ENCODE measurements around the gene RUVBL2.

The RUVBL2 gene

DNA sequence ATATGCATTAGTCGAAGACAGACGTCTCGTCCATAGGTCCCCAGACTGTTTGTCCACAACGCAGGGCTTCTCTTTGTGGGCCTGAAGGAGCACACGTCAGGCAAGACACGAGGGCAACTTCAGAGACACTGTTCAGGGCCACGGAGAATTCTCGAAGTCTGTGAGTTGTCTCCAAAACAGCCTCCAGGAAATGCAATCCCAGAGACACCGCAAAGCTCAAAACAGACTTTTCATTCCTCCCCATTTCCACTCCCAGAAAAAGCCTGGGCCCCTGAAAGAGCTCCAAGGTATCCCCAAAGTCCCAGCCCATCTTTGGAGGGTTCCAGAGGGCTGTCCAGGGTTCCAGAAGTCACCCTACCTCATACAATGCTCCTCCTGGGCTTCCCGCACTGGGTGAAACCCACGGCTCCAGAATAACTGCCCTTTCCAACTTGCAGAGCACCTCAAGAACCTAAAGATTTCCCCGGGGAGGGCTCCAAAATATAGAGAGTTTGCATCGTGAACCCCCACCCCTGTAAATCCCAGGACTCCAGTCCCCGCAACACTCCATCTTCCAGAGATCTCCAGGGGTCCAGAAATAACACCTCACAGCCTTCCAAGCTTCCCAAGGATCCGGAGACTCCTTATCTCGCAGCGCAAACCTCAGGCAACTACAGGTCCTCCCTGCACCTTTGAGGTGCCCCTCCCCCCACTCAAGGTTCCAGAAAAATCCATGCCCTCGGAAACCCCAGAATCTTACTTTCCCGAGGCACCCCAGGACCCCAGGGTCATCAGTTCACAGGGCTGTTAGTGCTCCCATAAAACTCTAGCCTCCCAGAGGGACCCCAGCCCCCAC, 29.3 kb upstream of the RUVBL2 start:
- no peak for DNase-seq

DNA sequence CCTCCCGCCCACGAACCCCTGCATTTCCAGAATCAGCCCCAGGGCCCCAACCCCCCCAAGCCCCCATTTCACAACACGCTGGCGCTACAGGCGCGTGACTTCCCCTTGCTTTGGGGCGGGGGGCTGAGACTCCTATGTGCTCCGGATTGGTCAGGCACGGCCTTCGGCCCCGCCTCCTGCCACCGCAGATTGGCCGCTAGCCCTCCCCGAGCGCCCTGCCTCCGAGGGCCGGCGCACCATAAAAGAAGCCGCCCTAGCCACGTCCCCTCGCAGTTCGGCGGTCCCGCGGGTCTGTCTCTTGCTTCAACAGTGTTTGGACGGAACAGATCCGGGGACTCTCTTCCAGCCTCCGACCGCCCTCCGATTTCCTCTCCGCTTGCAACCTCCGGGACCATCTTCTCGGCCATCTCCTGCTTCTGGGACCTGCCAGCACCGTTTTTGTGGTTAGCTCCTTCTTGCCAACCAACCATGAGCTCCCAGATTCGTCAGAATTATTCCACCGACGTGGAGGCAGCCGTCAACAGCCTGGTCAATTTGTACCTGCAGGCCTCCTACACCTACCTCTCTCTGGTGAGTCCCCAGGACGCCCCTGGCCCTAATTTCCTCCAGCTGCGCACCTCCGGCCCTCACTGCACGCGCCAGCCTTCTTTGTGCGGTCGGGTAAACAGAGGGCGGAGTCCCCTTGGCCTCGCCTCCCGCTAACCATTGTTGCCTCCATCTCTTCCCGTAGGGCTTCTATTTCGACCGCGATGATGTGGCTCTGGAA, 28.5 kb upstream of the RUVBL2 start, which contains the start of gene FTL:
TSS of gene FTL (plus strand) at position 270 of the 766 bp plus-strand sequence. CDS start at position 469, 199 bp downstream.
- peak; percentile 99 for DNase-seq

DNA sequence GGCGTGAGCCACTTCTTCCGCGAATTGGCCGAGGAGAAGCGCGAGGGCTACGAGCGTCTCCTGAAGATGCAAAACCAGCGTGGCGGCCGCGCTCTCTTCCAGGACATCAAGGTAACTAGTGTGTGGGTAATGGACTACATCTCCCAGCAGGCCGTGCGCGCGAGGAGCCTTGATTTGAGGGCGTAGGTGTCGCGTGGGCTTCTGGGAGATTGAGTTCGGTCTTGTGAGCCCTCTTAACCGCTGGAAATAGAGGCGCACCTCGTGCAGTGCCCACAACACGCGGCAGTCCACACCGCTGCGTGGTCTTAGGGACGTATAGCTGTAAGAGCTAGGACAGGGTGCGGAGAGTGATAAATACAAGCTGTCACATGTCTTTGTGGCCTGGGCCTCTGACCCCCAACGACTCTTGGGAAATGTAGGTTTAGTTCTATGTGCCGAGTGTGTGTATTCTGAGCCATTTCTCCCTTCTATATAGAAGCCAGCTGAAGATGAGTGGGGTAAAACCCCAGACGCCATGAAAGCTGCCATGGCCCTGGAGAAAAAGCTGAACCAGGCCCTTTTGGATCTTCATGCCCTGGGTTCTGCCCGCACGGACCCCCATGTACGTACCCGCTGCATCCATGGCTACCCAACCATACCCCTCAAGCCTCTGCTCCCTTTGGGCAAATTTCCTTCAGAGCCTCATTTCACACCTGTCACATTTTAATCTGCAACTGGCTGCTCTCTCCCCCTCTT, 27.7 kb upstream of the RUVBL2 start:
- DNase-seq, result peak; percentile 94

DNA sequence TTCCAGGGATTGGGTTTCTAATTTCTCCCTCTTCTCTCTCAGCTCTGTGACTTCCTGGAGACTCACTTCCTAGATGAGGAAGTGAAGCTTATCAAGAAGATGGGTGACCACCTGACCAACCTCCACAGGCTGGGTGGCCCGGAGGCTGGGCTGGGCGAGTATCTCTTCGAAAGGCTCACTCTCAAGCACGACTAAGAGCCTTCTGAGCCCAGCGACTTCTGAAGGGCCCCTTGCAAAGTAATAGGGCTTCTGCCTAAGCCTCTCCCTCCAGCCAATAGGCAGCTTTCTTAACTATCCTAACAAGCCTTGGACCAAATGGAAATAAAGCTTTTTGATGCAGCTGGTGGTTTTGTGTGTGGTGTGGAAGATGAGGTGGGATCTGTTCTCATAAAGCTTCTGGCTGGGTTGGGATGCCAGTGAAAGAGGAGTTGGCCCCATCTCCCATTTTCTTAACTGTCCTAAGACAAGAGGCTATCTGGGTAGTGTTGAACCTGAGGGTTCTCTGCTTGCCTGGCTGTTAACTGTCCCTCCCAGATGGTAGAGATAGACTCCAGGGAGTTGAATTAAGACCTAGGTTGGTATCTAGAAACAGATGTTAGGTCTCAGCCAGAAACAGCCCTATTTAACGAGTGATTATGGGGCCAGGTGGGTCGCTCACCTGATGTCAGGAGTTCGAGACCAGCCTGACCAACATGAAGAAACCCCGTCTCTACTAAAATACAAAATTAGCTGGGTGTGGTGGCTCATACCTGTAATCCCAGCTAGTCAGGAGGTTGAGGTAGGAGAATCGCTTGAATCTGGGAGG, 26.9 kb upstream of the RUVBL2 start:
- peak; percentile 66 for DNase-seq

DNA sequence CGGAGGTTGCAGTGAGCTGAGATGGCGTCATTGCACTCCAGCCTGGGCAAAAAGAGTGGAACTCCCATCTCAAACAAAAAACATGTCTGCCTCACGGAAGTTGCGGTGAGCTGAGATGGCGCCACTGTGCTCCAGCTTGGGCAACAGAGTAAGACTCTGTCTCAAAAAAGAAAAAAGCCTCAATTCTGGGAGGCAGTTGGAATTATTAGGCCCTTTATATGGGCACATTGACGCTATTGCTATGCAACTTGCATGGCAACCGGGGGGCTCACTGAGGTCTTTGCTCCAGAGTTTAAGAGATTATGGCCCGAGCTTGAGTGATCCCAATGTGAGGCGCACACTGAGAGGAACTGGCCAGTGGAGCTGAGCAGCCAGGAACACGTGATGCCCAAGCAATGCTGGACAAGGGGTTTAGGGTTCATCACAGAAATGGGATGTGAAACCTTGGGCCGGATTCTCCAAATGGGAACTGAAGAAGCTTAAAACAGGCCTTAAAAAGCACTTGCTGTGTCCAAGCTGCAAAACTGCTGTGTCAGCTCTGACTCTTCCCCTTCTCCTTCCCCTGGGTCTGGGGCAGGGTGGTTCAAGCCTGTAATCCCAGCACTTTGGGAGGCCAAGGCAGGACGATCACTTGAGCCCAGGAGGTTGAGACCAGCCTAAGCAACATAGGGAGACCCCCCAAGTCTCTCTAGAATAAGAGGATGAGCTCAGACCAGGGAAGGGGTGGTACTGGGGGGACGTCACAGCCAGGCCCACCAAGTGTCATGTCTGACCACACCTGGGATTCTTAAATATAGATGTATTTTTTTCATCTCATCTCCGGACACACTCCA, 26.1 kb upstream of the RUVBL2 start:
- DNase-seq, result peak; percentile 54

DNA sequence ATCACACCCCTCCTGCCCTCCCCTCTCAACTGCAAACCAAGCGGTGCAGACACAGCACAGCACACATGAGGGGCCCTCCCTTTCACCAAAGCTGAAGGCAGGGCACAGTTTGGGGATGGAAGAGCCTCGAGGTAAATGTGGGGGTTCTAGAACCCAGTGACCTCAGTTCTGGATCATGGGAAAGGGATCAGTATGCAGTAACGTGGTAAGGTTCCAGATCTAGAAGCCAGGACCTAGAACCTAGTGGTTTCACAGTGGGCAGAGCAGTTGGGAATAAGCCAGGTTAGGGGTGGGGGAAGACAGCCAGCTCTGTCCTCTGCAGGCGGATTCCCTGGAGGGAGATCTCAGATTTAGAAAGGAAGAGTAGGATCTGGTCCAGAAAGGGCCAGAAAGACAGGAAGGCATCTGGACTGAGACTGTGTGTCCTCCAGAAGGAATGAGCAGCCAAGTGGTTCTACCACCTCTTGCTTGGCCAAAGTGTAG, 25.5 kb upstream of the RUVBL2 start:
- peak; percentile 41 for DNase-seq

DNA sequence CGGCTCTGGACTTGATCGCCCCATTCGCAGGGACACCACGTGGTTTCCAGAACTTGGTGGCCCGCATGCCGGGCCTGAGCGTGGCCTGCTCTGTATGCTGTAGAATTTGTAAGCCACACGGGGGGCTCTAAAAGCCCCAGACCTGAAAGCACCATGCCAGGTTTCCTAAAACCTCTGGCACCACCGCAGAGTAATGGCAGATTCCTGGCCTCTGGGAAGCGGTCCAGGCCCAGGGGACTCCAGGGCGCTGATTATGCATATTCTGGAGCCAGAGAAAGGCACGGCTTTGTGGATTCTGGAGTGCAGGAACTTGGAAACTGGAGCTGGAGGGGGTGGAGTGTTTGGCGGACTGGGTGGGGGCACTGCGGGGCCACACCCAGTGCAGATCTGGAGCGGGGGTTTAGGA, 24.9 kb upstream of the RUVBL2 start:
- no peak for DNase-seq

DNA sequence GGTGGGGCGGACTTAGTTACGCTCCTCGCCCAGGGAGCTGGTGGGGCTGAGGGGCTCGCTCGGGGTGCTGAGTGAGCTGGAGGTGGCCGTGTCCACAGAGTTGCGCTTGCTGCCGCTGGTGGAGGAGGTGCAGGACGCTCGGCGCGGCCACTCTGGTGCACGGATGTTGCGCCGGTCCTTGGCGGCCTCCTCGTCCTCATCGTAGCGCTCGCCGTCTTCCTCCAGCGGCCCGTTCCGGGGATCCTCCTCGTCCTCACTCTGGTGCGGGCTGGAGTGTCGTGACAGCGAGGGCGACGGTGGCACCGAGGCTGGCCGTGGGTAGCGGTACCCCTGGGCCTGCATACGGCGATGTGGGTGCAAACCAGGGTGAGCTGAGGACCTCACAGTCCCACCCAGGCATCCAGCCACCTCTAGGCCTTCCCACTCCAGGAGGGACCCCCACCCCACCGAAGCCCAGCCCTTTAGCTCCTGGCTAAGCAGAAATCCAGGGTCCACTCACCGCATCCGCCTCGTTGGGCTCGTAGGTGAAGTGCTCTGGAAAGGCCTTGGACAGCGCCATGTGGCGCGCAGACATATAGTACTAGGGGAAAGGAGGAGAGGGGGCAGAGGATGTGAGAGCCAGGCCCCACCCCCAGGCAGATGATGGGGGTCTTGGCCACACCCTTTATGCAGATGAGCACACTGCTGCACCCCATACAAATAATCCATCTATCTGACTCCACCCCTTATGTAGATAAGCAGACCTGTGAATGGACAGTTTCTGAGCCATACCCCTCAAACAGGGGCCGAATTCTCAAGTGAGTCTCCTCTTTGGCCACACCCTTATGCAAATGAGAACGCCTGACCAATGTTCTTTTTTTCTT, 24.2 kb upstream of the RUVBL2 start:
- DNase-seq, result peak; percentile 92

DNA sequence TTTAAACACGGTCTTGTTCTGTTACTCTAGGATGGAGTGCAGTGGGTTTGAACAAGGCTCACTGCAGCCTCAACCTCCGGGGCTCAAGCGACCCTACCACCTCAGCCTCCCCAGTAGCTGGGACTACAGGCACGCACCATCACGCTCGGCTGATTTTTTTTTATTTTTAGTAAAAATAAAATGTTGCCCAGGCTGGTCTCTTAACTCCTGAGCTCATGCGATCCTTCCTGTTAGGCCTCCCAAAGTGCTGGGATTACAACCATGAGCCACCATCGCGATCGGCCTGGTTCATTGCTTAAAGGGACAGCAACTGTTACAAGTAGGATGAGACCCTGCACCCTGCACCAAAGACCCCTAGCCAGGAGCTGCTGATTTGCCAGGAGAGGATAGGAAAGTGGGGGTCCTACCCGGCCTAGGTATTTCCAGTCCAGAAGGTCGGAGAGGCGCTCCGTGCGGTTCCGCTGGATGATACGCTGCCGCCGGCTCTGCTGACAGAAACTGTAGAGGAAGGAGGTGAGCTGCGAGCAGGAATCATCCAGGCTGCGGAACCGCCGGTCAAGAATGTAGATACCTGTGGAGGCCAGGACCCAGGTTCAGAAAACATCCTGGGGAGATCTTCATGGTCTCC, 23.4 kb upstream of the RUVBL2 start:
- DNase-seq, result no peak

DNA sequence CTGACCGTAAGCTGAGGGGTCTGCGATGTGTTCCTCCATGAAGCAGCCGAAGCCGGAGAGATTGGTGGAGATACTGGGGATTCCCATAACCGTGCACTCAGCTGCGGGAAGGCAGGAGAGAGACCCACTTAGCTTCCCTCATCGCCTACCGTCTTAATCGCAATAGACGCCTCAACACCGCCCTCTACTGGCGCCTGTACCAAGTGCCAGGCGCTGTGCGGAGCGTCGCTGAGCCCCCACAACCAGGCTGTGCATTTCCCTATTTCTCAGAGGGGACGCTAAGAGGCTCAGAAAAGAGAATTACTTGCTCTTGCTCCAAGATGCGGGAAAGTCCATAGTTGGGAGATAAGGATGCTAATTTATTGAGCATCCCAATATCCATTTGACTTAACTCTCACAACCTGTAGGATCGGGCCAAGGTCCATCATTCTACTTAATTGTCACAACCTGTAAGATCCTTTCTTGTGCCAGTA, 22.7 kb upstream of the RUVBL2 start:
- peak; percentile 95 for DNase-seq

DNA sequence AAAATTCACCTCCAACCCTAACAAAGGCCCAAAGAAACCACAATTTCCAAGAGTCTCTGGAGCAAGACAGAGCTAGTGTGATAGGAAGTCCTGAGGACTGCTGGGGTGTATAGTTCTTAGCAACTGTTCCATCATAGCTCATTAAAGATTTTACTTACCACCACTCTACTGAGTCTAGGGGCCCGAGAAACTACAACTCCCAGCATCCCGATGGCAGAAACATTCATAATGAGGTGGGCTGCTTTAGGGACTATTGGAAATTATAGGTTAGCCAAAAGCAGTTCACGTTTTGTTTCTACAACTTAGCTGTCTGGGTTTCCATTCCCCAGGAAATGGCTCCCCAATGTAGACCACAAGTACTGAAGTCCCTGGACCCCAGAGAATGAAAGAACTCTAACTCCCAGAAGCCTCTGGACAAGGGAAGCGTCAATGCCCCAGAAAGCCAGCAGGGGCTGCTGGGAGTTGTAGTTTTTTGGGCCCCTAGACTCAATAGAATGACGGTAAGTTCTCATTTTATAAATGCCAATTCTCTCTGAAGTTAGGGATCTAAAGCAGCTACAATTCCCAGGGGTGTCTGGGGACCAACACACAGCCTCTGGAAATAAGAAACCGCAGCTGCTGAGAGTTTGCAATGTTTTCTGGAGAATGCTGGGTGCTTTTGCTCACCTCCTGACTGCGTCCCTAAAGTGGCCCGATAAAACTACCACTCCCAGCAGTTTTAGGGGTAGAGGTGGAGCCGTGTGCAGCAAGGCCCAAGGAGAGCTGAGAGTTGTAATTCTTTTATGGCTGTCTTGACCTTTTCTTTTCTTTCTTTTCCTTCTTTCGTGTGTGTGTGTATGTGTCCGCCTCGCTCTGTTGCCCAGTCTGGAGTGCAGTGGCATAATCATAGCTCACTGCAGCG, 17.5 kb upstream of the RUVBL2 start:
- peak; percentile 86 for DNase-seq

DNA sequence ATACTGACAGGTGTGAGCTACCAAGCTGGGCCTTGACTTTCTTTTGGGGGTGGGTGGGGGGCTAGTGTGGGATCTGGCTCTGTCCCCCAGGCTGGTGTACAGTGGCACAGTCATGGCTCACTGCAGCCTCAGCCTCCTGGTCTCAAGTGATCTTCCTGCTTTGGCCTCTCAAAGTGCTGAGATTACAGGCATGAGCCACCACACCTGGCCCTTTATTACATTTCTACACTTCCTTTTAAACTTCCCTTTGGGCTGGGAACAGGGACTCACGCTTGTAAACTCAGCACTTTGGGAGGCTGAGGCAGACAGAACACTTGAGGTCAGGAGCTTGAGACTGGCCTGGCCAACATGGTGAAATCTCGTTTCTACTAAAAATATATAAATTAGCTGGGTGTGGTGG, 16.6 kb upstream of the RUVBL2 start:
- no peak for DNase-seq

DNA sequence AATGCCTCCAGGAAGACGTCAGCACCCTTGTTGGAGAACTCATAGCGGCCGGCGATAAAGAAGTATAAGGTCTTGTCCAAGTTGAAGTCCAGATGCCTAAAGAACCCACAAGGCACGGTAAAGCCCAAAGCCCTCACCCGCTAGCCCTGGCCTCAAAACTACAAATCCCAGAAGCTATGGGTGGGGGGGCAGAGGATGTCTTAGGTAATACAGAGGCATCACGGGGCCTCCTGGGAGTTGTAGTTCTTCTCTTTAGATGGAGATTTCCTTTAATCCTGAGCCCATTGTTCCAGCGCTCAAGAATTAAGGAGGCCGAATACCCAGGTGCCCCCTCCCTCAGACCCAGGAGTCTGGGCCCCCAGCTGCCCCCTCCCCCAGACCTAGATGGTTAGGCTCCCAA, 11.4 kb upstream of the RUVBL2 start:
- DNase-seq, result peak; percentile 54

DNA sequence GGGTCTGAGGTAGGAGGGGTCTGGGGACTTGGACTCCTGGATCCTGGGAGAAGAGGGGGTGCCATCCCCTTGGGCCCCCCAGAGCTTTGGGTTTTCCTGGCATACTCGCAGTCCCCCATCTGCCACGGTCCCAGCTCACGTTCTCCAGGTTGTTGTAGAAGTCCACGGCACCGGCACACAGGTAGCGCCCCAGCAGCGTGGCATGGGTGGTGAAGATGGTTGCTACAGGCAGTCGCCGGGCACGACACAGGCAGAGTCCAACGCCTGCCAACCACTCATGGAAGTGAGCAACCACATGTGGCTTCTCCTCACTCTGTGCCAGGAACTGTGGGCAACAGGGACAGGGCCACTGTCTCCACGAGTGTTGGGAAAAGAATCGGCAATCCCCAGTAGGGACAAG, 8.0 kb upstream of the RUVBL2 start:
- DNase-seq, result no peak

DNA sequence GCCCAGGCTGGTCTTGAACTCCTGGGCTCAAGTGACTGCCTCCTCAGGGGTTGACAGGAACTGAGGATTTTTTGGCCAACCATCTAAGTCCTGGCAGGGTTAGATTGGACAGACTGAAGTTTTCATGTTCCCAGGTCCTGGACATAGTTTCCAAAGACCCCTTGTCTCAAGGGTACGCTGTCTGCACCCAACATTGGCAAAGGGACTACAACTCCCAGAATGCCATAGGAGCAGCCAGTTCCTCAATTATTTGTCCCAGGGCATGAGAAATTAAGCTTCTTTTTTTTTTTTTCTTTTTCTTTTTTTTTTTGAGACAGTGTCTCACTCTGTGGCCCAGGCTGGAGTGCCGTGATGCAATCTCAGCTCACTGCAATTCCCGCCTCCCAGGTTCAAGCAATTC, 7.5 kb upstream of the RUVBL2 start:
- peak; percentile 25 for DNase-seq

DNA sequence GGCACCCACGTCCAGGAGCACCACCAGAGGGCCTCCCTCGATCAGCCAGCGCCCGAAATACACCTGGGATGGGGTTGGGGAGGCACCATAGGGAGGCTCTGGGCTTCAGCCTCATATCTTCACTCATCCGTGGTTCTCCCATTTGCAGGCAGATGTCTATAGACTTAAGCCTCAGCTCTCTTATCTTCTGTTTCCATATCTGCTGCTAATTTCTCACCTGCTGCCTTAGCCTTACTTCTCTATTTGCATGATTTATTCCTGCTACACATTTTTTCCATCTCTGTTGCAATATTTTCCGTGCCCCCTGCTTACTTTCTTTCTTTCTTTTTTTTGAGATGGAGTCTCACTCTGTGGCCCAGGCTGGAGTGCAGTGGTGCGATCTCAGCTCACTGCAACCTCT, 6.4 kb upstream of the RUVBL2 start:
- DNase-seq, result no peak

DNA sequence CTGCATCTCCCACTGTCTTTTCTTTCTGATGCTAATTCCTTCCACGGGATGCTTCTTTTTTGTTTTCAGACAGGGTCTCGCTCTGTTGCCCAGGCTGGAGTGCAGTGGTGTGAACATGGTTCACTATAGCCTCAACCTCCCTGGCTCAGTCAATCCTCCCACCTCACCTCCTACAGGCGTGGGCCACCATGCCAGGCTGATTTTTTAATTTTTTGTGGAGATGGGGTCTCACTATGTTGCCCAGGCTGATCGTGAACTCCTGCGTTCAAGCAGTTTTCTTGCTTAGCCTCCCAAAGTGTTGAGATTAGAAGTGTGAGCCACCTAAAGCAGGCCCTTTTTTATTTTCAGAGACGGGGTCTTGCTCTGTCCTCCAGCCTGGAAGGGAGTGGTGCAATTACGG, 5.4 kb upstream of the RUVBL2 start:
- DNase-seq, result no peak

DNA sequence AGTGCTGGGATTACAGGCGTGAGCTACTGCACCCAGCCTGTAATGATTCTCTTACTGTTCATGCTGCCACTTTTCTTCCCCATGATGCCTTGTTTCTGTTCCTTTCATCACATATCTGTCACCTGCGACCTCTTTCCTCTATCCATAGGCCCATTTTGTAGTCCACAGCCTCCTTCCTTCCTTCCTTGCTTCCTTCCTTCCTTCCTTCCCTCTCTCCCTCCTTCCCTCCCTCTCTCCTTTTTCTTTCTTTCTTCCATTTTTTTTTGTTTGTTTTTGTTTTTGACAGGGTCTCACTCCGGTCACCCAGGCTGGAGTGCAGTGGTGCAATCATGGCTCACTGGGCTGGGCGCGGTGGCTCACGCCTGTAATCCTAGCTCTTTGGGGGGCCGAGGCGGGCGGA, 4.8 kb upstream of the RUVBL2 start:
- no peak for DNase-seq
